ENCODE measurements around the gene B3GAT1.

B3GAT1 gene

DNA sequence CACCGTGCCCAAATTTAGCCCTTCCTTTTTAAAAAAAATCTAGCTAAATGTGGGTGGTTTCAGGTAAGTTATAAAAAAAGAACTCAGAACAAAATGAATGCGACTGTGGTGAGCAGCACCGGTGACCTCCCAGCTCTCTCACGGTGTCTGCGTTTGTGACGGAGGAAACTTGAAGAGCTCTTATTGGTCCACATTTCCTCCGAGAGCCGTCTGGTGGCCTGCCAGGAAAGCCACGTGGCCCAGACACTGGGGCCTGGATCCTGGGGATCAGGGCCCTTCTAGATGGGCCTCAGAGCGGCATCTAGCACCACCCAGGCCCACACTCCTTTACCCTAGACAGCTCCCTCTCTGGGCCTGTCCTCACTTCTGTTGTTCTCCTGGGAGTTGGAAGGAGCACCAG lies 39.5 kb downstream of the B3GAT1 start:
- TF ChIP-seq PAX5 (IDR thresholded peaks at IDR 0.05; ENCODE audit: insufficient read depth, low read length, severe bottlenecking), result no peak
- no peak for TF ChIP-seq POLR2A (IDR thresholded peaks at IDR 0.05; ENCODE audit: low read depth, low read length)
- TF ChIP-seq SPI1 (IDR thresholded peaks at IDR 0.05; ENCODE audit: low read depth, low read length), result no peak
- TF ChIP-seq TAF1 (IDR thresholded peaks at IDR 0.05; ENCODE audit: low read depth, low read length), result no peak
- TF ChIP-seq POLR2AphosphoS5 (IDR thresholded peaks at IDR 0.05; ENCODE audit: low read depth, low read length), result no peak
- no peak for TF ChIP-seq POU2F2 (IDR thresholded peaks at IDR 0.05; ENCODE audit: low read depth, low read length)
- FAIRE-seq (no peak), DNase-seq (ENCODE audit: insufficient read length, low spot score) (no peak)

- FAIRE-seq, result no peak
- no peak for DNase-seq (ENCODE audit: insufficient read length, low spot score)
- TF ChIP-seq PAX5 (IDR thresholded peaks at IDR 0.05; ENCODE audit: insufficient read depth, low read length, severe bottlenecking) (no peak), POLR2AphosphoS5 (IDR thresholded peaks at IDR 0.05; ENCODE audit: low read depth, low read length) (no peak), SPI1 (IDR thresholded peaks at IDR 0.05; ENCODE audit: low read depth, low read length) (no peak), TAF1 (IDR thresholded peaks at IDR 0.05; ENCODE audit: low read depth, low read length) (no peak), POU2F2 (IDR thresholded peaks at IDR 0.05; ENCODE audit: low read depth, low read length) (no peak), POLR2A (IDR thresholded peaks at IDR 0.05; ENCODE audit: low read depth, low read length) (no peak)
Observed at GRCh38 chr11:134371436-134372185, 40.4 kb downstream of the B3GAT1 start.

- TF ChIP-seq PAX5 (IDR thresholded peaks at IDR 0.05; ENCODE audit: insufficient read depth, low read length, severe bottlenecking) (no peak), TAF1 (IDR thresholded peaks at IDR 0.05; ENCODE audit: low read depth, low read length) (no peak), POLR2AphosphoS5 (IDR thresholded peaks at IDR 0.05; ENCODE audit: low read depth, low read length) (no peak), SPI1 (IDR thresholded peaks at IDR 0.05; ENCODE audit: low read depth, low read length) (no peak), POU2F2 (IDR thresholded peaks at IDR 0.05; ENCODE audit: low read depth, low read length) (no peak), POLR2A (IDR thresholded peaks at IDR 0.05; ENCODE audit: low read depth, low read length) (no peak)
- DNase-seq (ENCODE audit: insufficient read length, low spot score) (no peak), FAIRE-seq (no peak)
Observed at GRCh38 chr11:134370526-134371435, 41.3 kb downstream of the B3GAT1 start.

- DNase-seq (ENCODE audit: insufficient read length, low spot score), result no peak
- TF ChIP-seq POLR2AphosphoS5 (IDR thresholded peaks at IDR 0.05; ENCODE audit: low read depth, low read length), result no peak
- no peak for TF ChIP-seq PAX5 (IDR thresholded peaks at IDR 0.05; ENCODE audit: insufficient read depth, low read length, severe bottlenecking)
- no peak for TF ChIP-seq SPI1 (IDR thresholded peaks at IDR 0.05; ENCODE audit: low read depth, low read length)
- no peak for TF ChIP-seq TAF1 (IDR thresholded peaks at IDR 0.05; ENCODE audit: low read depth, low read length)
- TF ChIP-seq POLR2A (IDR thresholded peaks at IDR 0.05; ENCODE audit: low read depth, low read length), result no peak
- no peak for TF ChIP-seq POU2F2 (IDR thresholded peaks at IDR 0.05; ENCODE audit: low read depth, low read length)
- FAIRE-seq, result no peak
Observed at GRCh38 chr11:134369656-134370525, 42.2 kb downstream of the B3GAT1 start.

DNA sequence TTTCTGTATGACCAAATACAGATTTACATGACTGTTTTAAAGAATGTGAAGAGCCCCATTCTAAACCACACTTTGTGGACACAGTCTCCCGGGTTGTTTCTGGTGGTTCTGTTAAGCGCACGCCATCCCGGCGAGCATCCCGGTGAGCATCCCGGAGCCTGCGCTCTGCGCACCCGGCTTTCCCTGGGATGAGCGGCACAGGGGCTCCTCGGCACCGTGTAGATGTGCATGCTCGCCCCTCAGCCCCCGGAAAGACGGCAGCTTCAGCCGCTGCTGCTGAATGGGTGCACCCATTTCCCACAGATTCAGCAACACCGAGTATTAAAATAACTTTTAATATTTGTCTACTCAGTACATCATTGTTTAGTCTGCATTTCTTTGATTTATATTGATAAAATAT lies 44.3 kb downstream of the B3GAT1 start:
- TF ChIP-seq POU2F2 (IDR thresholded peaks at IDR 0.05; ENCODE audit: low read depth, low read length) (no peak), POLR2AphosphoS5 (IDR thresholded peaks at IDR 0.05; ENCODE audit: low read depth, low read length) (no peak), POLR2A (IDR thresholded peaks at IDR 0.05; ENCODE audit: low read depth, low read length) (no peak)
- DNase-seq (ENCODE audit: insufficient read length, low spot score) (no peak), FAIRE-seq (no peak)

DNA sequence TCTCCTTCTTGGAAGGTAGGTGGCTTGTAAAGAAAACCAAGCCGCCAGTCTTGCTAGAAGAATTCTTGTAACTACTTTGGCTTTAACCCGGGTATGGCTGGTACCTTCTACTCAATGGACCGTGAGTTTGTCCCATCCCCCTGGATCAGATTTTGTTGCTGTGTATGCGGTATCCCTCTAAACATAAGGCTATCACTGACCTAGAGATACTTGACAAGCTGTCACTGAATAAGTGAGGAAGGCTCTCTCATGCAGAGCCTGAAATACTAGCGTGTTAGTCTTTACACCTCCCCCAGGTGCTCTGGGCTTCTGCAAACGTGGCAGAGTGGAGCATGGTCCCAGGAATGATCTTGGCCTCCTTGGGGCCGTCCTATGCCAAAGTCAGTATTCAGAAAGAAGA lies 45.8 kb downstream of the B3GAT1 start:
- TF ChIP-seq POU2F2 (IDR thresholded peaks at IDR 0.05; ENCODE audit: low read depth, low read length) (no peak), SPI1 (IDR thresholded peaks at IDR 0.05; ENCODE audit: low read depth, low read length) (no peak), TAF1 (IDR thresholded peaks at IDR 0.05; ENCODE audit: low read depth, low read length) (no peak), POLR2AphosphoS5 (IDR thresholded peaks at IDR 0.05; ENCODE audit: low read depth, low read length) (no peak), POLR2A (IDR thresholded peaks at IDR 0.05; ENCODE audit: low read depth, low read length) (no peak), PAX5 (IDR thresholded peaks at IDR 0.05; ENCODE audit: insufficient read depth, low read length, severe bottlenecking) (no peak)

GRCh38 chr11:134365011-134365925 lies 46.8 kb downstream of the B3GAT1 start:
- DNase-seq (ENCODE audit: insufficient read length, low spot score) (no peak), FAIRE-seq (no peak)
- TF ChIP-seq POLR2A (IDR thresholded peaks at IDR 0.05; ENCODE audit: low read depth, low read length), result no peak
- TF ChIP-seq SPI1 (IDR thresholded peaks at IDR 0.05; ENCODE audit: low read depth, low read length), result no peak
- TF ChIP-seq PAX5 (IDR thresholded peaks at IDR 0.05; ENCODE audit: insufficient read depth, low read length, severe bottlenecking), result no peak
- TF ChIP-seq TAF1 (IDR thresholded peaks at IDR 0.05; ENCODE audit: low read depth, low read length), result no peak
- TF ChIP-seq POLR2AphosphoS5 (IDR thresholded peaks at IDR 0.05; ENCODE audit: low read depth, low read length), result no peak
- TF ChIP-seq POU2F2 (IDR thresholded peaks at IDR 0.05; ENCODE audit: low read depth, low read length), result no peak

More for the DNA sequence above, 45.8 kb downstream of the B3GAT1 start:
- DNase-seq (ENCODE audit: insufficient read length, low spot score) (no peak), FAIRE-seq (no peak)

- no peak for FAIRE-seq
- DNase-seq (ENCODE audit: insufficient read length, low spot score), result no peak
- TF ChIP-seq SPI1 (IDR thresholded peaks at IDR 0.05; ENCODE audit: low read depth, low read length) (no peak), TAF1 (IDR thresholded peaks at IDR 0.05; ENCODE audit: low read depth, low read length) (no peak), POLR2A (IDR thresholded peaks at IDR 0.05; ENCODE audit: low read depth, low read length) (no peak), POLR2AphosphoS5 (IDR thresholded peaks at IDR 0.05; ENCODE audit: low read depth, low read length) (no peak), POU2F2 (IDR thresholded peaks at IDR 0.05; ENCODE audit: low read depth, low read length) (no peak), PAX5 (IDR thresholded peaks at IDR 0.05; ENCODE audit: insufficient read depth, low read length, severe bottlenecking) (no peak)
Observed at GRCh38 chr11:134364261-134364660, 47.8 kb downstream of the B3GAT1 start.
